ENCODE data around the gene RBM42. TPM values are rescaled to one million over a fixed set of nuclear protein-coding genes. Genes with fewer than 3 reads are reported as not detected.

Gene RBM42
- total RNA-seq, 2 experiments from 2014 or later: 99.5 to 102 TPM

Other genes with a start within 250 kb of the RBM42 start
- not detected for gene FFAR2, start 180.8 kb upstream of the RBM42 start, total RNA-seq
- not detected for gene KRTDAP, start 138.6 kb upstream of the RBM42 start, total RNA-seq
- gene DMKN, start 115.4 kb upstream of the RBM42 start, total RNA-seq: not detected
- not detected for gene SBSN, start 100.7 kb upstream of the RBM42 start, total RNA-seq
- not detected for gene GAPDHS, start 95.6 kb upstream of the RBM42 start, total RNA-seq
- 10 to 100 TPM; 39.6 to 47.4 TPM for gene TMEM147, start 83.4 kb upstream of the RBM42 start, total RNA-seq
- gene ATP4A, start 65.4 kb upstream of the RBM42 start, total RNA-seq: not detected
- gene PMIS2, start 42.9 kb upstream of the RBM42 start, total RNA-seq: not detected
- gene HAUS5, start 16.3 kb upstream of the RBM42 start, total RNA-seq: 10 to 100 TPM; 45.3 to 46.5 TPM
- under 1 TPM; 0.65 to 0.96 TPM for gene ETV2, start 12.7 kb downstream of the RBM42 start, total RNA-seq
- gene COX6B1, start 19.3 kb downstream of the RBM42 start, total RNA-seq: 100 to 1,000 TPM; 440 to 442 TPM
- gene UPK1A, start 37.5 kb downstream of the RBM42 start, total RNA-seq: under 1 TPM; 0.65 to 0.86 TPM
- gene ZBTB32, start 75.5 kb downstream of the RBM42 start, total RNA-seq: 10 to 100 TPM; 94.8 to 96.2 TPM
- 10 to 100 TPM; 57.3 to 57.5 TPM for gene KMT2B, start 89.0 kb downstream of the RBM42 start, total RNA-seq
- gene IGFLR1, start 113.4 kb downstream of the RBM42 start, total RNA-seq: 10 to 100 TPM; 78.9 to 90.5 TPM
- 10 to 100 TPM; 35.5 to 36.2 TPM for gene U2AF1L4, start 116.4 kb downstream of the RBM42 start, total RNA-seq
- 10 to 100 TPM; 48.1 to 51.3 TPM for gene PSENEN, start 116.6 kb downstream of the RBM42 start, total RNA-seq
- gene LIN37, start 119.5 kb downstream of the RBM42 start, total RNA-seq: 10 to 100 TPM; 13.1 to 16.2 TPM
- gene HSPB6, start 128.0 kb downstream of the RBM42 start, total RNA-seq: under 1 TPM in 1 of 2 experiments, not detected in 1; 0.48 TPM
- gene PROSER3, start 129.1 kb downstream of the RBM42 start, total RNA-seq: 10 to 100 TPM; 47.1 to 52.4 TPM
- gene ARHGAP33, start 146.5 kb downstream of the RBM42 start, total RNA-seq: 10 to 100 TPM; 60.9 to 67.0 TPM
- gene PRODH2, start 183.8 kb downstream of the RBM42 start, total RNA-seq: not detected
- not detected for gene NPHS1, start 223.5 kb downstream of the RBM42 start, total RNA-seq
- gene KIRREL2, start 227.9 kb downstream of the RBM42 start, total RNA-seq: under 1 TPM; 0.55 to 0.58 TPM
- 1 to 10 TPM in 1 of 2 experiments, under 1 TPM in 1; 0.76 to 1.1 TPM for gene APLP1, start 239.5 kb downstream of the RBM42 start, total RNA-seq